Forelimb muscle (tissue), 1 donor: ENCODE data around the gene PTPA. TPM values are rescaled to one million over a fixed set of nuclear protein-coding genes. Genes with fewer than 3 reads are reported as not detected.

Source experiments
- DNase-seq: peaks from one replicate; pipeline ENCODE4 v3.0.0-alpha.2; 2013; ENCODE audit warnings: low read depth
- polyA plus RNA-seq: library from polyadenylated mRNA; unstranded; fragments of 120-200 nt; gene quantifications from one replicate; pipeline ENCODE4 v1.2.1, GENCODE V29; 2013; ENCODE audit not compliant: insufficient read length

Gene PTPA
- polyA plus RNA-seq, 1 donor, result 131 TPM

DNA sequence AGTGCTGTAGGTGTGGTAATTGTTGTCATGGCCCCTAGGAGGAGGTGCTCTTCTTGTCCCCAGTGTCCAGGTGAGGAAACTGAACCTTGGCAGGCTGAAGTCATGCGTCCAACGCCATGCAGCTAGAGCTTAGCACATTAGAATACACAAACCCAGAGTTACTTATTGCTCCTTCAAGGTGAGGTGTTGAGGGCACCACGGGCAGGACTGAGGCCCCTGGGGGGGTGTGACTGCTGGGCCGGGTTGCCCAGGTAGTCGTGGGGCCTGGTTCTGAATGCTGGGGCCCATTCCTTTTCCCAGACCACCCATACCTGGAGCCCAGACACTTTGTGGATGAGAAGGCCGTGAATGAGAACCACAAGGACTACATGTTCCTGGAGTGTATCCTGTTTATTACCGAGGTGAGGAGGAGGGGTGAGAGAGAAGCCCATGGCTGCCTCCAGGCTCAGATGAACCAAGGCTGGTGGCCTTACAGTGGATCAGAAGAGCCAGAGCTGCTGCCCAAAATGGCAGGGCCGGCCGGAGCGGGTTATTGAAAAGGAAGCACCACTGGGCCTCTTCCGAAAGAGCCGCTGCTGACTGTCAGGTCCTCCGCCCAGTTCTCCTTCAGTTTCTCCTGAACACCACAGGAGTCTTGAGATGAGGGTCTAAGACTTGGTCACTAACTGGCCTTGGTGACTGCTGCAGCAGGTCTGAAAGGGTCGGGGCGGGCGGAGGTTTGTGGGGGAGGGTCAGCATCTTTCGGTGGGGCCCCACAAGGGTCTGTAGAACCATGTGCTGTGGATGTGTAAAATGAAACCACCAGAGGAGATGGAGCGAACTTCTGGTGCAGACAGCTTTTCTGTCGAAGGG is 26.3 kb downstream of the PTPA start:
- no peak for DNase-seq

DNA sequence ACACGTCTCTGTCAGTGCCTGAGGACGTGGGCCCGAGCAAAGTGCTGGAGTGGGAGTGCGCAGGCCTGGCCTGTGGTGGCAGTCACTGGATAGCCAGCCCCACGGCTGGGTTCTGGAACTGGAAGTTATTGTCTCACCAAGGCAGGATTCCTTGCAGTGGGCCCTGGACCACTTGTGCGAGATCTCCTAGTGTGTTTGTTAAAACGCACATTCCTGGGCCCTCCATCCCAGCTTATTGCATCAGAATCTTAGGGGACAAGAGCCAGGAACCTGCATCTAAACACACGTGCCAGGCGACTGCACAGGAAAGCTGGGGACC is 26.9 kb downstream of the PTPA start:
- DNase-seq, result no peak

DNA sequence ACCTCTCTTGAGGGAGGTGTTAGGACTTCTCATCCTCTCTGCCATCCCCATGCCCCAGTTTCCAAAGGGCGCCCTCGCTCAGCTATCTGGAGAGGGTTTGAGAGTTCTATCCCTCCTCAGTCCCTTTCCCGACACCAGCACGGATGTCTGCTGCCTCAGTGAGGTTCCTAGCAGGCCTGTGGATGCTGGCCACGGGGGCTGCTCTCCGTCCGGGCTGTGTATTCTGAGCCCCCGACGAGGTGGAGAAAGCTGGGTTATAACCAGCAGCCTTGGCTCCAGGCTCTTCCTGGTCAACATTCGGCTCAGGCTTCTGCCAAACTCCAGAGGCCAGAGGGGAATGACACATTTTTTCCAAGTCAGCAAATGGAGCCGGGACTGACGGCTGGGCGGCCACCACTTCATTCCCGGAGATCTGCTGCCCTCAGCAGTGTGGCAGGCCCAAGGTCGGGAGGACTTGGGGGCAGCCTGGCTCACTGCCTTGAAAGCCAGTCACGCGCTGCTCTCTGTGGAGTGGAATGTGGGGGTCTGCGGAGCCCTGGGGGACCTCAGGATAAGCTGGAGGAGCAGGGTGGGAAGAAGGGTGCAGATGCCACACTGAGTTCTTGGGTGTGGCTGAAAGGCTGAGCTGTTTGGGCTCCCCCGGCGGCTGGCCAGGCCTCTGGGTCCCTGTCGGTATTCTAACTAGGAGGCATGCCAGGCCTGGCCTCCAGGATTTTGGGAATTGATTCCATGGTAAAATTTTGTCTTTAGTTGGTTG is 27.4 kb downstream of the PTPA start:
- DNase-seq, result no peak

GRCh38 chr9:129139233-129139992 is 28.2 kb downstream of the PTPA start:
- DNase-seq, result peak; percentile 85

DNA sequence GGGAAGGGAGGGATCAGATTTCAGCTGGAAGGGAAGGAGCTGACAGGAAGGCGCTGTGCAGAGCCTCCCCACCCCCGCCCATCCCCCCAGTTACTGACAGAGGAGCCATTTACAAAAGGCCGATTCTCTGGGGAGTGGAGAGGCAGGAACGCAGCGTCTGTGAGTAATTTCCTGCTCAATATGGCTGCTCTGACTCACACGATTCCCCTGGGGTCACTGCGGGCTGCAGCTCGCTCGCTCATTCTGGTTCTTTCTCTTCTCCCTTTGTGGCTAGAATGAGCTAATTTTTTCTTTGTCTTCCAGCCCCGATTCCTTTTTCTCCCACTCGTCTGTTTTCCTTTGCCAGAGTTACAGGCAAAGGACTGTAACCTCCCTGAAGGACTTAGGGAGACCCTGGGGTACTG is 28.8 kb downstream of the PTPA start:
- peak; percentile 100 for DNase-seq

DNA sequence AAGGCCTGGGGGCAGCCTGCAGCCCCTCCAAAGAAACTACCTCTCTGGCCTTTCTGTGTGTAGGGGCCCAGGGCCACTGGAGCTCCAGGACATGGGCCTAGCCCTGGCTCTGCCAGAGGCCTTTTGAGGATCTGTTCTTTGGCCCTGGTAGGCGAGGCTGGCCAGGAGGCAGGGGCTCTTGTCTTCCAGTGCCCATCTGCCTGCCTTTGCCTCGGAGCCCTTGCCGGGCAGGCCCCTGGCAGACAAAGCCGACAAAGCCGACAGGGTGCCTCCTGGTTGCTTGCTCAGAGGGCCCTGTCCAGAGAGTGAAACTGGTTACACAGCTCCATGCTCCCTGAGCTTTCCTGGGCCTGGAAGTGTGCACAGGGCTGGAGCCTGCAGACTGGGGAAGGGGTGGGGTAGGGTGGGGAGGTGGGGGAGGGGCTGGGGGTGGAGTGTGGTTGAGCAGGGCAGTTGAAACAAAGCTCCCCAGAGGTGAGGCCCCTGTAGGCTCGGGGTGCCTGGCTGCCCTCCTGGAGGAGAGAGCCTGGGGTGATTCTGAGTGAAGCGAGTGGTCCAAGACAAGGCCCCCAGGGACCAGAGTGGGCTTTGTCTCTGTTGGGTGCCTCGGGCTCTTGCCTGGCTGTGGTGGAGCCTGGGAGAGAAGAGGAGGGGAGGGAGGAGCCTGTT is 29.3 kb downstream of the PTPA start:
- DNase-seq, result no peak

- no peak for DNase-seq
Observed at GRCh38 chr9:129141066-129142041, 30.1 kb downstream of the PTPA start.

DNA sequence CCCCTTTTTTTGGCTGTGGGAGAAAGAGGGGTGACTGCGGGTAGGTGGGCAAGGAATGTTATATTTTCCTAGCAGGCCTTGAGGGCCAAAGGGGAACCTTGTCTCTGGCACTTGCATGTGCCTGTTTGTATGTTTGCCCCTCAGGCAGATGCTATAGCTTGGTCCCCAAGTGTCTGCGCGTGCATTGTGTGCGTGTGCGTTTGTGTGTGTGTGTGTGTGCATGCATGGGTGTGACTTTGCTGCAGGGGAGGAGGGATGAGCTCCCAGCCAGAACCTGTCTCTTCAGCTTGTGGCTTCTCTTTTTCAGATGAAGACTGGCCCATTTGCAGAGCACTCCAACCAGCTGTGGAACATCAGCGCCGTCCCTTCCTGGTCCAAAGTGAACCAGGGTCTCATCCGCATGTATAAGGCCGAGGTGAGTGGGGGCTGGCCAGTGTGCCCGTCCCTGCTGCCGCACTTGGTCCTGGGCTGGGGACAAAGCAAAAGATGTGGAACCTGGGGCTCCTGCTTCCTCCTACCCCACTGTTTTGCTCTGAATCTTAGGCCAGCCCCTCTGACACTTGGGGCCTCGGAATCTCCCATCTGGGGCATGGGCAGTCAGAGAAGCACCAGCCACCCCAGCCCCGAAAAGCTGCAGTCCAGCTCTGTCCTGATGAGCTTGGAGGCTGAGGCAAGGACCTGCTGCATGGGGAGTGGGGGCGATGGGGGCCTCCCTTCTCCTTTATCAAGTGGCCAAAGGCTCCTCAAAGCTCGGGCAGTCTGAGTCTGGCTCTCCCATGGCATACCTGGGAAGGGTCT is 31.1 kb downstream of the PTPA start:
- DNase-seq, result no peak

DNA sequence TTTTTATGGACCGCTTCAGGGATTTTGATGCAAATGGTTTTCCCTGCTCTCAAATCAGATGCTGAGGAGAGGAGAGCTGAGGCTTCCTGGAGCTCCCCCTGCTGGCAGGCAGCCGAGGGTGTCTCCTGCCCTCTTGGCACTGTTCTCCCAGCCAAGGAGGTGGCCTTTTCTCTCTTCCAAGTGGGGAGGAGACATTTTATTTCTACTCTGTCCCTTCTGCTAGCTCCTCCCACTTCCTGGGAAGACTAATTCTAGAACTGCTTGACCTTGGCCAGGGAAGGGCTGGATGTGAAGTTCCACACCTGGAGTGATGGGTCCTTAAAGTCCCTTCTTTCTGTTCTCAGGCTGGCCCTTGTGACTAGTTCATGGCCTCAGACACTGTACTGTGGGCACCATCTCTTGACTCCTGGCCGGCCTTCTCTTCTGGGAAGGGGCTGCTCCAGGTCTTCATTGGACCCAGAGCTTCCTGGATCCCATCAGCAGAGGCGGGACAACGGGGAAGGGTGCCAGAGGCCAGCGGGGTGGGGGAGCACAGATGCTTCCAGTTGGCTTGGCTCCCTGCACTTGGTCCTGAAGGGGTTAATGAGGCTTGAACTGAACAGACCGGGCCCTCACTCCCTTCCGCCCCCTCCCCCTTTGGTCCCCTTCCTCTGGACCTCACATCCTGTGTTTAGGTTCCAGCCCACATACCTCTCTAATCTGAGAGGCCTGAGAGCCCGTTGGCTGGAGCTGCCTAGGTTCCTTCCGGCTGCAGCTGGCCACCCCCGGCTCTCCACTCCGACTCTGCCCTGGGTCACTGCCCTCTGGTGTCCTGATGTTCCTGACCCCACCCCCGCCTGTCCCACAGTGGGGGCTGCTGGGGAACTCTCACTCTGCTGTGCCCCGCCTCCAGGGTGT is 32.1 kb downstream of the PTPA start:
- no peak for DNase-seq

GRCh38 chr9:129145316-129145715 is 34.1 kb downstream of the PTPA start:
- no peak for DNase-seq

DNA sequence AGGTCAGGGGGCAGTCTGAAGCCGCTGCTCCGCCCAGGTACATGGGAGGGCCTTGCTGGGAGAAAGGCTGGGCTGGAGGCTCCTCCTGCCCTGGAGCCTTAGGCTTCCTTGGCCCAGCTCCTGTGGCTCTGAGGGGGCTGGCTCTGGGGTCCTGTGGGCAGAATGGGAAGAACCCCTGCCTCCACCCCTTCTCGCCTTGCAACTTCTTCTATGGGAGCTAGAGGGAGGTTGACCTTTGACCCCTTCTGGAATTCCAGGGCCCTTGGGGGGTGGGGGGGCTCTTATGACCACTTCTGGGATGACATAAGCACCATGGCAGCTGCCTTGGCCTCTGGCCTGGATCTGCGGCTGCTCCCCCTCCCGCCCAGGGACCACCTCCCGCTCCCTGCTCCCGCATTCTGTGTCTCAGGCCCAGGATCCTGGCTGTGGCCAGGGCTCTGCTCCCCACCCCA is 34.7 kb downstream of the PTPA start:
- no peak for DNase-seq

DNA sequence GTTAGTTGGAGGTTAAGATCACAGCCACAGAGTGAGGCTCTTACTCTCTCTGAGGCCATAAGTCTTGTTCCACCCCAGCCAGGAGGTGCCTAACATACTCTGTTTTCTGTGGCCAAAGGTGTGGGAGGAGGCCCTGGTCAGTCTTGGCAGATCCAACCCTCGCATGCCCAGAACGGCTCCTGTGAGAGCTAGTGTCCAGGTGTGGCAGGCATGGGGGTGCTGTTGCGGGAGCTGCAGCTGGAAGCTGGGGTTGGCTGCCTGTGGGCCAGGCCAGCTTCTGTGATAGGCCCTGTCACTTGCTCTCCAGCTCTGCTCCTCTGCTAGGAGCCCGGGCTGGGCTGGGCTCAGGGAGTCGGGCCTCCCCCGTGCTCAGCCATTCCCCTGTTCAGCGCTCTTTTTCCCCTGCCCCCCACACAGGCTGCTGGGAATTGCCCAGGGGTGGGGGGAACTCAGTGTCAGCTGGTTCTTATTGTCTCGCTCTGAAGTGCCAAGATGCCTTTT is 35.3 kb downstream of the PTPA start:
- no peak for DNase-seq

DNA sequence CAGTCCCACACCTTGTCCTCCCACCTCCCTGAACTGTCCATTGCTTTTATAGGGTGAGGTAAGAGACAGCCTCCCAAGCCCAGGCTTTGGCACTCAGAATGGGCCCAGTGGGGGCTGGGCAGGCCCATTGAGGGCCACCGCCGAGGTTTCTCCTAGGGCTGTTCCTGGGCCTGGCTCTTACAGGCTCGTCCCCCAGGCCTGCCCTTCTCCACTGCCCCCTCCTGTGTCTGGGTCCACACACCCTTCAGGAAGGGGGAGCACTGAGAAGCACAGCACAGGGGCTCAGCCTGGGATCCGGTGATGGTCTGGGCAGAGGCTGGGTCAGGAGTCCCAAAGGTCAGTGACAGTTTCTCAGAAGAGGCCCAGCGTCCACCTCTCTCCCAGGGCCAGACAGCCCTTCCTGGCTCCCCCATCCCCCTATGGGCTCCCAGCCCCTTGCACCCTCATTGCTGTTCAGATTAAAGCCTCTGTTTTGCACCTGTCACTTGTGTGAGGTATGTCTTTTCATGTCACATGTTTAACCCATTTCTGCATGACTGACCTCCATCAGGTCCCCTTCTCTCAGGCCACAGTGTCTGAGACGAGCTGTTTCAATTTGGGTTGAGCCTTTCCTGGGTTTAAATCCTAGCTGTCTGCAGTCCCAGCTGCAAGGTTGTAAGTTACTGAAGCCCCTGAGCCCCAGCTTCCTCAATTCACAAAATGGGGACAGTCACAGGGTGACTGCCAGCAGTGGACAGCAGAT is 37.4 kb downstream of the PTPA start:
- no peak for DNase-seq

- no peak for DNase-seq
Observed at GRCh38 chr9:129149442-129149841, 38.2 kb downstream of the PTPA start.

DNA sequence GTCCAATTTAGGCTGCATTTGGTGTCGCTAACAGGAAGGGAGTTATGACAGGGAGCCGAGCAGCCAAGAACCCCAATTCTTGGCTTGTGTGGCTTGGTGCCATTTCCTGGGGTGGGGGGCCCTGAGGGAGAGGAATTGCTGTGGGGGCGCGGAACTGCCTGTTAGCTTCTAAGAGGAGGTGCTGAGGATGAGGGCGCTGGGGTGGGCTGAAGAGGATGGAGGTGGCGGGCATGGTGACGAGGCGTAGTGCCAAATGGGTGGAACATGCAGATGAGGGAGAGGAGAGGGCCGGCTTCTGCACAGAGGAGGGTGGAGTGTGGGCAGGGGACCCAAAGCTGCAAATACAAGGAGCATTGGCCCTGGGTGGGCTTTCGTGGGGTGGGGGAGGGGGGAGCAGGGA is 38.9 kb downstream of the PTPA start:
- no peak for DNase-seq

- no peak for DNase-seq
Observed at GRCh38 chr9:129150672-129151211, 39.5 kb downstream of the PTPA start.

GRCh38 chr9:129151469-129151868 is 40.3 kb downstream of the PTPA start:
- DNase-seq, result no peak
